OCI-LY7 (cell line): Measurements from ENCODE around the gene LTA4H. TPM values are rescaled to one million over a fixed set of nuclear protein-coding genes. Genes with fewer than 3 reads are reported as not detected.

Experiments used
- Bru-seq: library from RNA; stranded (reverse); fragments of 400-500 nt; gene quantifications from one replicate; lab custom pipeline; 2021; lab: Mats Ljungman, UMichigan
- BruChase-seq, 2 experiments: library from RNA; stranded (reverse); fragments of 400-500 nt; gene quantifications; one replicate each; lab custom pipeline; 2021; lab: Mats Ljungman, UMichigan
- BruUV-seq: library from RNA; stranded (reverse); fragments of 400-500 nt; replicated peaks from 2 replicates; lab custom pipeline; 2021; lab: Mats Ljungman, UMichigan
- CTCF ChIA-PET: fragments of 300-600 bp; sonication (Branson Sonifier 250); formaldehyde crosslinking; loops from one replicate; lab custom pipeline; 2022; ENCODE audit warnings: antibody characterized with exemption; ENCODE audit not compliant: unreplicated experiment; lab: Charles Lee
- POLR2A ChIA-PET: fragments of 300-600 bp; sonication (Branson Sonifier 250); formaldehyde crosslinking; loops from one replicate; lab custom pipeline; 2022; ENCODE audit warnings: antibody characterized with exemption; lab: Charles Lee
- DNase-seq: peaks from one replicate; pipeline ENCODE4 v3.0.0-alpha.2; 2015; ENCODE audit warnings: low spot score
- H2AFZ ChIP-seq: fragments of 200-600 bp; sonication (generic), shearing (Covaris generic); 2 replicates; pipeline ENCODE4 v1.6.1; 2014; ENCODE audit warnings: mild to moderate bottlenecking, antibody characterized with exemption, low read length, moderate library complexity
- H3K27ac ChIP-seq: fragments of 200-600 bp; sonication (generic); 2 replicates; pipeline ENCODE4 v1.5.1; 2014; ENCODE audit warnings: mixed run types, low read depth, mild to moderate bottlenecking, moderate library complexity, low read length, inconsistent platforms; ENCODE audit not compliant: poor library complexity, severe bottlenecking
- H3K36me3 ChIP-seq: fragments of 200-600 bp; sonication (generic); 2 replicates; pipeline ENCODE4 v1.6.1; 2014; ENCODE audit warnings: mild to moderate bottlenecking, antibody characterized with exemption, low read length, moderate library complexity, mixed read lengths; ENCODE audit not compliant: insufficient read depth
- H3K4me1 ChIP-seq: fragments of 200-600 bp; sonication (generic); 2 replicates; pipeline ENCODE4 v1.5.1; 2014; ENCODE audit warnings: mild to moderate bottlenecking, low read length; ENCODE audit not compliant: insufficient read depth, poor library complexity, severe bottlenecking
- H3K4me2 ChIP-seq: fragments of 200-600 bp; sonication (generic); 2 replicates; pipeline ENCODE4 v1.6.1; 2014; ENCODE audit warnings: mild to moderate bottlenecking, low read length
- H3K4me3 ChIP-seq: fragments of 200-600 bp; sonication (generic); 2 replicates; pipeline ENCODE4 v1.5.1; 2014; ENCODE audit warnings: mild to moderate bottlenecking, low read depth, low read length; ENCODE audit not compliant: poor library complexity, severe bottlenecking
- H3K79me2 ChIP-seq: fragments of 200-600 bp; sonication (generic); 2 replicates; pipeline ENCODE4 v1.6.1; 2016; ENCODE audit warnings: low read depth, mild to moderate bottlenecking, low read length, moderate library complexity, mixed read lengths; ENCODE audit not compliant: insufficient read depth
- H3K9me2 ChIP-seq: fragments of 200-600 bp; sonication (generic); 2 replicates; pipeline ENCODE4 v1.6.1; 2016; ENCODE audit warnings: mild to moderate bottlenecking, low read length, mixed read lengths; ENCODE audit not compliant: insufficient read depth
- H3K9me3 ChIP-seq: fragments of 200-600 bp; sonication (generic); 2 replicates; pipeline ENCODE4 v1.6.1; 2014; ENCODE audit warnings: mild to moderate bottlenecking, mixed run types, low read length, mixed read lengths
- H4K20me1 ChIP-seq: fragments of 200-600 bp; sonication (generic); 2 replicates; pipeline ENCODE4 v1.6.1; 2014; ENCODE audit warnings: mild to moderate bottlenecking, antibody characterized with exemption, low read length, moderate library complexity, mixed read lengths; ENCODE audit not compliant: insufficient read depth
- CTCF ChIP-seq: fragments of 200-600 bp; sonication (generic); conservative IDR thresholded peaks from 2 replicates; pipeline ENCODE4 v1.5.1; 2014; ENCODE audit warnings: mild to moderate bottlenecking, antibody characterized with exemption, low read length, moderate library complexity, mixed read lengths
- EZH2phosphoT487 ChIP-seq: fragments of 200-600 bp; sonication (generic); IDR thresholded peaks from 2 replicates; pipeline ENCODE4 v1.6.1; 2018; ENCODE audit warnings: low read depth, borderline replicate concordance, mild to moderate bottlenecking, mixed run types, antibody characterized with exemption, low read length, moderate library complexity, mixed read lengths
- intact Hi-C: fragments of 100-400 bp; cut with micrococcal nuclease; formaldehyde crosslinking; loops from one replicate; pipeline ENCODE4 v1.10.0; 2022; ENCODE audit not compliant: unreplicated experiment
- long read RNA-seq: library from polyadenylated mRNA; stranded (forward); transcript quantifications from one replicate; pipeline ENCODE4 v2.0.0, GENCODE V29; 2022
- total RNA-seq, 2 experiments: library from RNA; depleted of rRNA in 1 of 2; stranded (reverse); fragments of >200 nt in 1 of 2; shearing (Covaris generic) in 1 of 2; gene quantifications; 2 replicates each; pipeline ENCODE4 v1.2.3, GENCODE V29; 2014 to 2022

The LTA4H gene
- 75.6 and 86.7 TPM in 2 replicates for total RNA-seq (2014; rRNA removed; shearing (Covaris generic))
- 120 and 122 TPM in 2 replicates for total RNA-seq (2022)
- percentile 70 among the genes with signal in this experiment for Bru-seq, nascent RNA
- percentile 80 among the genes with signal in this experiment for BruChase-seq, experiment 1, labeled RNA remaining after a 6-hour chase
- percentile 69 among the genes with signal in this experiment for BruChase-seq, experiment 2, labeled RNA remaining after a 2-hour chase
- long read RNA-seq, transcript LTA4H-201 (19 exons, 2,139 nt), result major isoform, 137 of 195 reads
- long read RNA-seq, partial matches to known transcripts, result 12 of 195 reads
- long read RNA-seq, other reads (novel, unspliced or antisense), result 46 of 195 reads

- BruUV-seq, result no TSS peak
- POLR2A ChIA-PET, result interaction anchor here (0.5 to 2.5 kb wide), 10 partner anchors 9 to 1055 kb away, joined by 3 to 13 read pairs (median 5); partner anchors contain the start of genes AMDHD1 and CCDC38
- TF ChIP-seq EZH2phosphoT487 (no peak), CTCF (no peak)
- Histone ChIP-seq H3K4me3 (peak within 1 kb of the TSS; percentile 94), H3K4me1 (peaks cover 22% of the 10 kb centered on the region), H2AFZ (peak within 1 kb of the TSS; percentile 47; the same call in 1 of the 2 replicates), H3K36me3 (no peaks in the 10 kb centered on the region), H3K79me2 (peaks cover 46% of the 10 kb centered on the region), H3K4me2 (peak within 1 kb of the TSS; percentile 92), H3K27ac (peak within 1 kb of the TSS; percentile 59), H4K20me1 (no peaks in the 10 kb centered on the region), H3K9me2 (no peaks in the 10 kb centered on the region), H3K9me3 (no peaks in the 10 kb centered on the region)
- DNase-seq, result peak; percentile 99
- intact Hi-C loops, result loop anchor here (2.0 to 10.0 kb wide), 3 partner anchors 15 to 369 kb away; partner anchors contain the start of gene CDK17
- CTCF ChIA-PET, result no interaction called here
These were observed at the start of gene LTA4H for GRCh38 chr12:96035283-96036236. LTA4H (minus strand) TSS chr12:96035587; CDS start chr12:96035519, 68 bp downstream.

- no peaks in the 10 kb centered on the region for H3K79me2 ChIP-seq
- TF ChIP-seq EZH2phosphoT487, result no peak
- no peak for TF ChIP-seq CTCF
- H3K4me3 ChIP-seq, result no peak overlapping the region
- H3K9me2 ChIP-seq, result no peaks in the 10 kb centered on the region
- CTCF ChIA-PET, result no interaction called here
- H3K4me1 ChIP-seq, result no peaks in the 10 kb centered on the region
- intact Hi-C loops, result no loop called here
- BruUV-seq, result no TSS peak
- H3K27ac ChIP-seq, result no peak overlapping the region
- H3K9me3 ChIP-seq, result no peaks in the 10 kb centered on the region
- DNase-seq, result no peak
- no peak overlapping the region for H3K4me2 ChIP-seq
- H3K36me3 ChIP-seq, result no peaks in the 10 kb centered on the region
- H2AFZ ChIP-seq, result no peak overlapping the region
- H4K20me1 ChIP-seq, result no peaks in the 10 kb centered on the region
- POLR2A ChIA-PET, result no interaction called here
These were observed 49.2 kb upstream of the LTA4H start for GRCh38 chr12:96084624-96085023.
